ENCODE results near the gene DNAH6. TPM values are rescaled to one million over a fixed set of nuclear protein-coding genes. Genes with fewer than 3 reads are reported as not detected.

The DNAH6 gene
- total RNA-seq, 1 experiment from 2014 or later, result not detected

DNA sequence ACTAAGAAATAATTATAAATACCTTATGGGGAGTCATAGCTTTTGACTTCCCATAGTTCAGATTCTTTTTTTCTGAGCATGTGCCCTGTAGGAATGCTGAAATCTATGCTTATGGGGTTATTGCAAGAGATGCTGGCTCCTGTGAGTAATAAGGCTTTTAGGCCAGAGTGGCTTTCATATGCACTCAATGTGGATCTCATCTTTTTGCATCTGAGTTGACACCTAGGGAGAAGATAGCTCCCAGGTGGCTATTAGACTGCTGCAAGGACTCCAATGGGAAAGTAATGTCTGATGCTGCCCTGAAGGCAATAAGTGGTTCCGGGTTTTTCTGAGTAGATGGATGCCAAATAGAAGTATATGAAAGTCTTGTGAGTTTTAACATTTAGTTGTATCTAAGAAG is 21.0 kb downstream of the DNAH6 start:
- no peak overlapping the region for H3K27ac ChIP-seq (ENCODE audit: low read depth, low read length, poor library complexity, severe bottlenecking)
- H3K4me1 ChIP-seq (ENCODE audit: insufficient read depth, low read length, poor library complexity, severe bottlenecking), result no peaks in the 10 kb centered on the region
- no peak overlapping the region for H3K4me3 ChIP-seq (ENCODE audit: low read depth, low read length, poor library complexity, severe bottlenecking)
- no TSS peak for BruUV-seq (replicated peaks)
- ChIA-PET CTCF (no interaction called here), POLR2A (ENCODE audit: low non-redundant PET) (no interaction called here)
- no peak for TF ChIP-seq EZH2 (IDR thresholded peaks at IDR 0.05; ENCODE audit: borderline replicate concordance, low read depth, low read length, poor library complexity, severe bottlenecking)
- TF ChIP-seq, protein P1, sequence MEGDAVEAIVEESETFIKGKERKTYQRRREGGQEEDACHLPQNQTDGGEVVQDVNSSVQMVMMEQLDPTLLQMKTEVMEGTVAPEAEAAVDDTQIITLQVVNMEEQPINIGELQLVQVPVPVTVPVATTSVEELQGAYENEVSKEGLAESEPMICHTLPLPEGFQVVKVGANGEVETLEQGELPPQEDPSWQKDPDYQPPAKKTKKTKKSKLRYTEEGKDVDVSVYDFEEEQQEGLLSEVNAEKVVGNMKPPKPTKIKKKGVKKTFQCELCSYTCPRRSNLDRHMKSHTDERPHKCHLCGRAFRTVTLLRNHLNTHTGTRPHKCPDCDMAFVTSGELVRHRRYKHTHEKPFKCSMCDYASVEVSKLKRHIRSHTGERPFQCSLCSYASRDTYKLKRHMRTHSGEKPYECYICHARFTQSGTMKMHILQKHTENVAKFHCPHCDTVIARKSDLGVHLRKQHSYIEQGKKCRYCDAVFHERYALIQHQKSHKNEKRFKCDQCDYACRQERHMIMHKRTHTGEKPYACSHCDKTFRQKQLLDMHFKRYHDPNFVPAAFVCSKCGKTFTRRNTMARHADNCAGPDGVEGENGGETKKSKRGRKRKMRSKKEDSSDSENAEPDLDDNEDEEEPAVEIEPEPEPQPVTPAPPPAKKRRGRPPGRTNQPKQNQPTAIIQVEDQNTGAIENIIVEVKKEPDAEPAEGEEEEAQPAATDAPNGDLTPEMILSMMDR (conservative IDR thresholded peaks at IDR 0.05; ENCODE audit: low read depth, low read length), result no peak
- intact Hi-C loops (cut with micrococcal nuclease; ENCODE audit: unreplicated experiment), result no loop called here
- H3K36me3 ChIP-seq (ENCODE audit: insufficient read depth, low read length, poor library complexity, severe bottlenecking), result no peaks in the 10 kb centered on the region
- no peaks in the 10 kb centered on the region for H3K9me3 ChIP-seq (ENCODE audit: low read depth, low read length, poor library complexity, severe bottlenecking)
- peaks cover 26% of the 10 kb centered on the region for H3K27me3 ChIP-seq (replicated peaks; ENCODE audit: insufficient read depth, low read depth, low read length, poor library complexity)
- no peak for DNase-seq (ENCODE audit: low spot score)

DNA sequence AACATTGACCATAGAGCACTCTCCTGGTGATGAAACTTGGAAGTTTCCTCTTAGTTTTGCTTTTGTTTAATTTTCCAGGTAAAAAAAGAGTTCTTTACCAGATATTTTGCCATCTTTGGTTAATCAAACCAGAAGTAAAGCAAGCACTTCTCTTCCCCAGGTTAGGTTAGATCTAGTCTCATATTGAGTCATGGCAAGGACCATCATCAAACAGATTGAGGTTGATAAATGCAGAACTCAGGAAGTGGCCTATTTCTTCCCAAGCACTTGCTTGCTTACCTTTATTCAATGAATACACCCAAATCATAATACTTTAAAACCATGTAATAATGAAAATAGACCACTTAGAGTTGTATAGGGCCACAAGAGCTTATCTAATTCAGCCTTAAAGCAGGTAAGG is 23.4 kb downstream of the DNAH6 start:
- no peak for DNase-seq (ENCODE audit: low spot score)
- Histone ChIP-seq H3K4me3 (ENCODE audit: low read depth, low read length, poor library complexity, severe bottlenecking) (no peak overlapping the region), H3K9me3 (ENCODE audit: low read depth, low read length, poor library complexity, severe bottlenecking) (no peaks in the 10 kb centered on the region), H3K27me3 (replicated peaks; ENCODE audit: insufficient read depth, low read depth, low read length, poor library complexity) (peaks cover 18% of the 10 kb centered on the region), H3K4me1 (ENCODE audit: insufficient read depth, low read length, poor library complexity, severe bottlenecking) (no peaks in the 10 kb centered on the region), H3K36me3 (ENCODE audit: insufficient read depth, low read length, poor library complexity, severe bottlenecking) (no peaks in the 10 kb centered on the region), H3K27ac (ENCODE audit: low read depth, low read length, poor library complexity, severe bottlenecking) (no peak overlapping the region)
- POLR2A ChIA-PET (ENCODE audit: low non-redundant PET), result no interaction called here
- intact Hi-C loops (cut with micrococcal nuclease; ENCODE audit: unreplicated experiment), result no loop called here
- CTCF ChIA-PET, result no interaction called here
- no TSS peak for BruUV-seq (replicated peaks)
- TF ChIP-seq, protein P1 (conservative IDR thresholded peaks at IDR 0.05; ENCODE audit: low read depth, low read length), result no peak
- TF ChIP-seq EZH2 (IDR thresholded peaks at IDR 0.05; ENCODE audit: borderline replicate concordance, low read depth, low read length, poor library complexity, severe bottlenecking), result no peak

DNA sequence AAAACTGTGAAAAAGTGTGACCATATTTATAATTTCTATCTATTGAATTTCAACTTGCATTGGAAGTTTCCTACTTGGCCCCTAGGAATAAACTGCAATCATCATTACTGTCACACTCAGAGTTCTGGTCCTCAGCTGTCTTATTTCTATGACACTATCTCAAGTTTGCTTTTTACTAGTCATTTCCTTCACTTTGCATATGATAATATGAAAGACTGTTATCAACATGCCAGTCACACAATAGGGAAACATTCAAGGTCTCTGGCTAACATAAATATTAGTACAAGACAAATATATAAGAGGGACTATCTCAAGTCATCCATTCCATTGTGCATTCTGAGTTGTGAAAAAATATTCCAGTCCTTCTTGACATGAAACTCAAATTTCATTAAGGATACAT is 28.7 kb downstream of the DNAH6 start:
- Histone ChIP-seq H3K4me3 (ENCODE audit: low read depth, low read length, poor library complexity, severe bottlenecking) (no peak overlapping the region), H3K27ac (ENCODE audit: low read depth, low read length, poor library complexity, severe bottlenecking) (no peak overlapping the region), H3K4me1 (ENCODE audit: insufficient read depth, low read length, poor library complexity, severe bottlenecking) (no peaks in the 10 kb centered on the region), H3K9me3 (ENCODE audit: low read depth, low read length, poor library complexity, severe bottlenecking) (no peaks in the 10 kb centered on the region), H3K36me3 (ENCODE audit: insufficient read depth, low read length, poor library complexity, severe bottlenecking) (no peaks in the 10 kb centered on the region), H3K27me3 (replicated peaks; ENCODE audit: insufficient read depth, low read depth, low read length, poor library complexity) (peaks cover 17% of the 10 kb centered on the region)
- no TSS peak for BruUV-seq (replicated peaks)
- no peak for DNase-seq (ENCODE audit: low spot score)
- ChIA-PET CTCF (no interaction called here), POLR2A (ENCODE audit: low non-redundant PET) (no interaction called here)
- intact Hi-C loops (cut with micrococcal nuclease; ENCODE audit: unreplicated experiment), result no loop called here
- no peak for TF ChIP-seq EZH2 (IDR thresholded peaks at IDR 0.05; ENCODE audit: borderline replicate concordance, low read depth, low read length, poor library complexity, severe bottlenecking)
- TF ChIP-seq, protein P1 (conservative IDR thresholded peaks at IDR 0.05; ENCODE audit: low read depth, low read length), result no peak
